Fibroblast of skin of left quadriceps (primary cell): ENCODE results near the gene CBL.
"Not testable (repeated sequence)": the region's sequence is repeated elsewhere in the genome, so short reads cannot be mapped to it uniquely, and the experiment has no call there.

Experiments used
- DNase-seq, 2 experiments: peaks; one replicate each; pipeline ENCODE4 v3.0.0-alpha.2; 2013; ENCODE audit warnings: low read depth in 2 of 2

Gene CBL

DNA sequence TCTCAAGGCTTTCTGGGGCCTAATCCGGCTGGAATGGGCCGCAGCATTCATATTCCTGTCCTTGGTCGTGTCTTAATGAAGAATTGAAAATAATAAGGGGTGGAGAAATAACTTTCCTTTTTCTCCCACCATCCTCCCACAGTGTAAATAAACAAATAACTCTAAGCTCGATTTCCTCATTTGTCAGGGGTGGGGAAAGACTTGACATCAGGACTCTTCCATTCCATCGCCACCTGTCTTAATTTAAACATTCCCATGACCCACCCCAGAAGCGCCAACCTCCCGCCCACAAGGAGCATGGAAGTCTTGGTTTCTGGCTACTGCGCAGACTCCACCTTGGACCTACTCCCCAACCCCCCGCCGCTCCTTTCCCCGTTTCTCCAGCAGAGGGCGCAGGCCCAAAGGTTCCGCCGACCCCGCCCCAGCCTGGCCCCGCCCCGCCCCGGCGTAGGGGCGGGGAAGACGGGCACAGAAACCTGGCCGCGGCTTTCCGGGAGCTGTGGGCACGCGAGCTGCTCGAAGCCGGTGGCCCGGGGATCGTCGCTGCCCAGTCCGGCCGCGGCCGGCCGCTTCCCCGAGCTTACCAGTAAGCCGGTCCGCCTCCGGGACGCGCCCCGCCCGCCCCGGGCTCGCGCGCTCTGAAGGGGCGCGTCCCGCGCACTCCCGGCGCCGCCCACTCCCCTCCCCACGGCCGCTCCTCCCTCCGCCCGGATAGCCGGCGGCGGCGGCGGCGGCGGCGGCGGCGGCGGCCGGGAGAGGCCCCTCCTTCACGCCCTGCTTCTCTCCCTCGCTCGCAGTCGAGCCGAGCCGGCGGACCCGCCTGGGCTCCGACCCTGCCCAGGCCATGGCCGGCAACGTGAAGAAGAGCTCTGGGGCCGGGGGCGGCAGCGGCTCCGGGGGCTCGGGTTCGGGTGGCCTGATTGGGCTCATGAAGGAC is at the start of gene CBL:
CBL (plus strand) TSS at position 766 of the 937 bp plus-strand sequence; CDS start at position 845, 79 bp downstream.
- DNase-seq: peak; percentile 75 to 79

GRCh38 chr11:119156496-119156895 is 49.6 kb upstream of the CBL start:
- no peak for DNase-seq

DNA sequence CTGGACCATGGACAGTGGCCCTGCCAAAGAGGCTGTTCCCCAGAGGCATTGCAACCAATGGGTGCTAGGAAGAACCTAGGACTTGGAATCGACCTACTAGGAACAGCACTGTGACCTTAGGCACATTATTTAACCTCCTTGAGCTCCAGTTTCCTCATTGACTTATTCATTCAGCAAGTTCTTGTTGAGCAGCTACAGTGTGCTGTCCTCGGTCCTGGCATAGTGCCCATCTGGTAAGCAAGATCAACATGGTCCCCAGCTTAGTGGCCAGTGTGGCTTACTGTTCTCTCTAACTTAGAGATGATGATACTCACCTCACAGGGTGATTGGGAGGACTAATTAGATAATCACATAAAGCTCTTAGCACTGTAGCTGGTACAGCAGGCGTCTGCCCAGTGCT is 49.1 kb upstream of the CBL start:
- DNase-seq: no peak

DNA sequence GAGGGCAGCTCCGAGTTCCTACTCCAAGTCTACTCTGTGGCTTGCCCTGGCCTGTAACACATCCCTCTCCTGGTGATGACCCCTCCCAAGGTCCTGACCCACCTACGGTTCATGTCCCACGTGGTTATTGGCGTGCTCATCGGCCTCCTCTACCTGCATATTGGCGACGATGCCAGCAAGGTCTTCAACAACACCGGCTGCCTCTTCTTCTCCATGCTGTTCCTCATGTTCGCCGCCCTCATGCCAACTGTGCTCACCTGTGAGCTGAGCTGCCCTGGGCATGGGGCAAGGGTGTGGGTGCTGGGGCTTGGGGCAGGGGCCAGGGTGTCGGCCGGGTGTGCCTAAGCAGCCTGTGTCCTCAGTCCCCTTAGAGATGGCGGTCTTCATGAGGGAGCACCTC is 47.7 kb upstream of the CBL start:
- no peak for DNase-seq

DNA sequence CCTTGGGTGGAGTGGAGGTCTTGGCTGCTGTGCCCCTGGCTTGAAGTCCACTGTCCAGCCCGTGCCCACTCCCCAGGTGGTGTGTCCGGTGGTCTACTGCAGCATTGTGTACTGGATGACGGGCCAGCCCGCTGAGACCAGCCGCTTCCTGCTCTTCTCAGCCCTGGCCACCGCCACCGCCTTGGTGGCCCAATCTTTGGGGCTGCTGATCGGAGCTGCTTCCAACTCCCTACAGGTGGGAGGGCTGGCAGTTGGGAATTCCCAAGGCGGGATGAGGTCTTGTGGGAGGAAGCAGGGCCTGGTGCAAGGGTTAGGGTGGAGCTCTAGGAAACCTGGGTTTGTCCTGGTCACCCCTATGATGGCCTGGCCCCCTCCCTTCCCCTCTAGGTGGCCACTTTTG is 46.0 kb upstream of the CBL start:
- DNase-seq: no peak

DNA sequence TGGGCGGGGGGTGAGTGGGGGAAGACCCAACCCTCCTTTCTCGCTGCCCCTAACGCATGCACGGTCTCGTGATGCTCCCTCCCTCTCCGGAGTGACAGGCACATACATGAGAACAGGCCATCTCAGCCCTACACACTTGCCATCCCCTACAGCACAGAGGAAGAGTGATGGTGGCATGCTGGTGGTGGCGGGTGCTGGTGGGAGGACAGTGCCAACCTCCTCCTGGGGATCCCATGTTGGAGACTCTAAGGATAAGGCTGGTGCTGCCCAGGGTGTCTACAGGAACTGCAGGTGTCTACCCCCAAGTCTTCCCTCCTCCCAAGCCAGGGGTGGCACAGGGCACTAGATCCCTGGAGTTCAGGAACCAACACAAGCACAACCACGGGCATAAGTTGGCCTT is 44.3 kb upstream of the CBL start:
- DNase-seq: no peak

DNA sequence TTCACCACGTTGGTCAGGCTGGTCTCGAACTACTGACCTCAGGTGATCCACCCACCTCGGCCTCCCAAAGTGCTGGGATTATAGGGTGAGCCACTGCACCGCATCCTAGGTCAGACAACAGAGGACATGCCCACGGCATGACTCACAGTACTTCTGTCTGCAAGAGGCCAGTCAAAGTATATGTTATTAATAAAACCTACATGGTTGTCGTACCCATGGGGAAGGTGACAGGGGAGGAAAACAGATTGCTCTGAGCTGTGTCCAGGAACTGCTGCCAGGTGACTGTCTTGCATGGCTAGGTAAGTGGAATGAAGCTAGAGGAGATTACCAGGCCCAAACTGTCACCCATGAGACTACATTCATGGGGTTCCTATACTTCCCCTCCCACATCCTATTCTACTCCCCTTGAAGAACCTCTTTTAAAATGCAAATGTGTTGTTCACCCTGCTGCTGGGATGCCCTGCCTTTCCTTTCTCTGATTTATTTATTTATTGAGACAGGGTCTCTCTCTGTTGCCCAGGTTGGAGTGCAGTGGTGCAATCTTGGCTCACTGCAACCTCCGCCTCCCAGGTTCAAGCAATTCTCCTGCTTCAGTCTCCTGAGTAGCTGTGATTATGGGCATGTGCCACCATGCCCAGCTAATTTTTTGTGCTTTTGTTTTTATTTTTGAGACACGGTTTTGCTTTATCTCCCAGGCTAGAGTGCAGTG is 39.6 kb upstream of the CBL start:
- no peak for DNase-seq

GRCh38 chr11:119167077-119167458 is 39.1 kb upstream of the CBL start:
- DNase-seq: not testable (repeated sequence)

- no peak for DNase-seq
Measured at GRCh38 chr11:119167933-119168332, 38.2 kb upstream of the CBL start.

GRCh38 chr11:119168471-119169281 is 37.5 kb upstream of the CBL start, which contains the start of gene NLRX1:
NLRX1 (plus strand) TSS chr11:119168725; CDS start chr11:119171404, 2,679 bp downstream.
- DNase-seq: peak; percentile 52 to 60

DNA sequence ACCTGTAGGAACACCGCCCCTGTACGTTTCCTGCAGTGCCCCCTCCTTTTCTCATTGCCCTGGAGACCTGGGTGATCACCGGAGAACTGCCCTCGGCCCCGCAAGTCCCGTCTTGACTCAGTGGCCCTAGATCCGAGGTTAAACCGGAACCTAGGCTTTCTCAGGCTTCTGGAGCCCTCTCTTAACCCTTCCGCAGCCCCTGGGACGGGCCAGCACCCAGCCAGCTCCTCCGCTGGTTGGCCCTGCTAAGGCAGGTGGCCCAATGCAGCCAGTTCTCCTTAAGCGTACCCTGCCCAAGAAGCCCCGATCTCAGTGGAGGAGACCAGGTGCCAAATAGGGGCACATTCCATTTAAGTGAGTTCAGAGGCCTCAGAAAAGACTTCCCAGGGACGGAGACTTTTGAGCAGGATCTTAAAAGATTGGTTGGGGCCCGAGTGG is 36.8 kb upstream of the CBL start:
- no peak for DNase-seq

GRCh38 chr11:119172513-119172912 is 33.6 kb upstream of the CBL start:
- DNase-seq: no peak

GRCh38 chr11:119173453-119173852 is 32.7 kb upstream of the CBL start:
- no peak for DNase-seq

DNA sequence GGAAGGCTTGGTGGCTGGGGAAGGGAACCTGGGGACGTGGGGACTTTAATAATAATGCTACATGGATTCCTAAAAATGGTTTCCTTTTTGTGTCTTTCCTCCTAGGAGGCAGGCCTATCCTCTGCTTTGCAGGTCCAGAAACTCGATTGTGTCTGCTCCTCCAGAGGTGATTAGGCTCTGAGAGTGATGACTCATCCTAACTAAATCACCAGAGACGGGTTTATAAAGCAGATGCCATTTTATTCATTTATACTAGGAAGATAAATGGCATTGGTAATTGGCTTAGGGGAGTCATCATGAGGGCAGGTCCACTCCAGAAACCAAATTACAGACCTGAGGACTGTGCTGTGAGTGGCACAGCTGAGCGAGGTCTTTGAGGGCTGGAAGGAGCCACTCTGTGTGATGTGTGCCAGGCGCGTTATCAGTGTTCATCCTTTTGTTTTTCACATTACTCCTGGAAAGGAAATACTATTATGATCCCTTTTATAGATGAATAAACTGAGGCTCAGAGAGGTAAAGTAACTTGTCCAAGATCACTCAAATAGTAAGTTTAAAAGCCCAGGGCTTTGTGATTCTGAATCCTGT is 30.6 kb upstream of the CBL start:
- DNase-seq: peak in 1 of 2 experiments; percentile 15

DNA sequence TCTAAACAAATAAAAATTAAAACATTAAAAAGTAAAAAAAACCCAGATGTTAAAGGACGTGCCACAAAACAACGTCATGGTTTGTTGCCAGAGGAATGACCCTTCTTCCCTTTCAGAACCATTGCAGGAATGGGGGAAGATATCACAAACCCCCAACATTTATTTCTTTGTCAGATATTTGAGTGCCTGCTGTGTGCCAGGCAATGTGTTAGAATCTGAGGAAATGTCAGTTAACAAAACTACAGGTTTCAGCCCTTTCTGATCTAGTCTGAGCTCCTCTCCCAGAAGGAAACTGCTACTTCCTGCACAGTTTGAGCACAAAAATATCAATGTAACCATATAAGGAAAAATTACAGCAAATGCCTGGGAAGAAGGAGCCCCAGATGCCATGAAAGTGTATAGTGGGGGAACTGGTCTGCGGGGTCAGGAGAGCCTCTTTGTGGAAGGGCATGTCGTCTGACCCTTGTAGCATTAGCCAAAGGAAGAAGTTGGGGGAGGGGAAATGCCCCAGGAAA is 27.9 kb upstream of the CBL start:
- DNase-seq: no peak

DNA sequence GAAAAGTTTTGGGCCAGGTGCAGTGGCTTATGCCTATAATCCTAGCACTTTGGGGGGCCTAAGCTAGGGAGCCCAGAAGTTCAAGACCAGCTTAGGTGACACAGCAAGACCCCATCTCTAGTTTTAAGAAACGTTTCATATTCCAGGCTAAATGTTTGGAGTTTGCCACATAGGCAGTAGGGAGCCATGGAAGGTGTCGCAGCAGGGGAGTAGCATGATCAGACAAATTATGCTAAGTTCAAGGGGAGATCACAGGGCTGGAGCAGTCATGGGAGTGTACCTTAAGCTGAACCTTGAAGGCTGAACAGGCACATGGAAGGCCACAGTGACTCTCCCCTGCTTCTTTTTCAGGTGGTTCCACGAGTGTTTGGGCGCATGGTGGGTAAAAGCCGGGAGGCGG is 26.8 kb upstream of the CBL start:
- DNase-seq: no peak

GRCh38 chr11:119179983-119180382 is 26.2 kb upstream of the CBL start:
- no peak for DNase-seq

- DNase-seq: no peak
Measured at GRCh38 chr11:119180729-119181676, 25.1 kb upstream of the CBL start.

- DNase-seq: no peak
Measured at GRCh38 chr11:119181677-119182412, 24.3 kb upstream of the CBL start.
